SK-MEL-5 (cell line): Measurements from ENCODE around the gene SPARCL1. TPM values are rescaled to one million over a fixed set of nuclear protein-coding genes. Genes with fewer than 3 reads are reported as not detected.
"Not testable (repeated sequence)": the region's sequence is repeated elsewhere in the genome, so short reads cannot be mapped to it uniquely, and the experiment has no call there.

ENCODE experiments used
- DNase-seq: peaks from one replicate; pipeline ENCODE4 v3.0.0-alpha.2; 2016; ENCODE audit warnings: low read depth, low spot score
- in situ Hi-C: cut with HindIII; loops from 2 replicates; pipeline ENCODE4 v1.10.0; 2016; ENCODE audit warnings: low sequenced_read_pairs, high pct_unique_total_duplicates, low pct_unique_long_range_greater_than_20kb
- total RNA-seq: library from RNA; depleted of rRNA; stranded (reverse); fragments of >200 nt; shearing (Covaris generic); gene quantifications from 2 replicates; pipeline ENCODE4 v1.2.3, GENCODE V29; 2014; rRNA removed

Gene SPARCL1
- total RNA-seq, 1 experiment from 2014 or later, result not detected

GRCh38 chr4:87425711-87426110 lies 103.5 kb downstream of the SPARCL1 start:
- in situ Hi-C loops, result no loop called here
- no peak for DNase-seq

GRCh38 chr4:87424099-87424543 lies 105.1 kb downstream of the SPARCL1 start:
- in situ Hi-C loops, DNase-seq: not testable (repeated sequence)

Other genes starting within 250 kb of the SPARCL1 start
- not detected in 2 replicates for gene HSD17B13, start 206.5 kb downstream of the SPARCL1 start, total RNA-seq
- 44.7 TPM in 2 replicates for gene HSD17B11, start 138.2 kb downstream of the SPARCL1 start, total RNA-seq
- gene NUDT9, start 106.8 kb downstream of the SPARCL1 start, total RNA-seq, result 13.8 and 14.1 TPM in 2 replicates
- not detected in 2 replicates for gene DSPP, start 79.2 kb upstream of the SPARCL1 start, total RNA-seq
- not detected in 2 replicates for gene DMP1, start 120.9 kb upstream of the SPARCL1 start, total RNA-seq